GM12878 (cell line): ENCODE data around the gene TYW3. TPM values are rescaled to one million over a fixed set of nuclear protein-coding genes. Genes with fewer than 3 reads are reported as not detected.

Experiments
- ATAC-seq: fragments of 200-7000 bp; cut with Tn5 transposase; 3 replicates; pipeline ENCODE4 v1.9.1; 2020; ENCODE audit warnings: mild to moderate bottlenecking, moderate library complexity
- BruUV-seq: library from RNA; stranded (reverse); fragments of 400-500 nt; replicated peaks from 2 replicates; lab custom pipeline; 2021; lab: Mats Ljungman, UMichigan
- CTCF ChIA-PET: fragments of 300-600 bp; sonication (Branson Sonifier 250); formaldehyde crosslinking; extraction: SDS; loops from one replicate; lab custom pipeline; 2021; ENCODE audit warnings: inconsistent platforms; lab: Yijun Ruan, JAX
- POLR2A ChIA-PET: fragments of 350-600 bp; formaldehyde crosslinking; extraction: SDS; loops from one replicate; lab custom pipeline; 2021; ENCODE audit warnings: inconsistent platforms; lab: Charles Lee
- RAD21 ChIA-PET: fragments of 300-600 bp; sonication (Branson Sonifier 250); formaldehyde crosslinking; loops from one replicate; lab custom pipeline; 2023; ENCODE audit warnings: antibody characterized with exemption; ENCODE audit not compliant: unreplicated experiment; lab: Charles Lee
- SMC1A ChIA-PET: fragments of 300-600 bp; sonication (Branson Sonifier 250); formaldehyde crosslinking; loops from one replicate; lab custom pipeline; 2023; ENCODE audit not compliant: unreplicated experiment, uncharacterized antibody; lab: Charles Lee
- DNase-seq: peaks from one replicate; pipeline ENCODE4 v3.0.0-alpha.2; 2011; ENCODE audit warnings: low read depth, low spot score
- FAIRE-seq: peaks from 3 replicates; lab custom pipeline; 2011; peaks lifted over from hg19 to GRCh38; lab: Jason Lieb, UNC
- H2AFZ ChIP-seq: 2 replicates; pipeline ENCODE4 v1.6.0; 2011; ENCODE audit warnings: low read depth, low read length, control low read depth; ENCODE audit not compliant: control insufficient read depth
- H3K27ac ChIP-seq: 2 replicates; pipeline ENCODE4 v1.5.1; 2011; ENCODE audit warnings: control low read depth; ENCODE audit not compliant: control insufficient read depth, insufficient read depth
- H3K27me3 ChIP-seq, 2 experiments: replicated peaks in 1 of 2; 2 replicates each; pipeline versions ENCODE4 v1.6.0 to v1.6.1; 2011; ENCODE audit warnings: low read length in 1 of 2; ENCODE audit not compliant: control insufficient read depth in 2 of 2, insufficient read depth in 2 of 2
- H3K36me3 ChIP-seq, 2 experiments: 2 replicates each; pipeline ENCODE4 v1.5.1; 2011; ENCODE audit warnings: low read length in 1 of 2; ENCODE audit not compliant: control insufficient read depth in 2 of 2, insufficient read depth in 2 of 2
- H3K4me1 ChIP-seq: 2 replicates; pipeline ENCODE4 v1.6.1; 2011; ENCODE audit warnings: mild to moderate bottlenecking, low read length, moderate library complexity, mixed read lengths; ENCODE audit not compliant: control insufficient read depth, insufficient read depth
- H3K4me2 ChIP-seq: 2 replicates; pipeline ENCODE4 v1.6.0; 2011; ENCODE audit warnings: control low read depth; ENCODE audit not compliant: control insufficient read depth, insufficient read depth
- H3K4me3 ChIP-seq: fragments of 200-600 bp; sonication (generic); 2 replicates; pipeline ENCODE4 v1.5.1; 2016
- H3K79me2 ChIP-seq: 2 replicates; pipeline ENCODE4 v1.6.0; 2011; ENCODE audit warnings: low read length; ENCODE audit not compliant: control insufficient read depth, insufficient read depth
- H3K9ac ChIP-seq: 2 replicates; pipeline ENCODE4 v1.8.0; 2011; ENCODE audit warnings: low read length, control low read depth, mixed read lengths; ENCODE audit not compliant: control insufficient read depth, insufficient read depth
- H3K9me3 ChIP-seq: replicated peaks from 3 replicates; pipeline ENCODE4 v1.5.1; 2011; ENCODE audit warnings: mild to moderate bottlenecking, low read length; ENCODE audit not compliant: control insufficient read depth, insufficient read depth
- H4K20me1 ChIP-seq: 2 replicates; pipeline ENCODE4 v1.6.0; 2011; ENCODE audit not compliant: control insufficient read depth, insufficient read depth
- MEF2B ChIP-seq: fragments of 450-650 bp; IDR thresholded peaks from 2 replicates; pipeline ENCODE4 v1.6.1; 2018; ENCODE audit warnings: mild to moderate bottlenecking, moderate library complexity; ENCODE audit not compliant: partially characterized antibody, poor library complexity, severe bottlenecking
- MYC ChIP-seq: IDR thresholded peaks from 2 replicates; pipeline ENCODE4 v1.6.1; 2011; ENCODE audit warnings: mild to moderate bottlenecking, low read length, moderate library complexity, inconsistent platforms; ENCODE audit not compliant: insufficient read depth, insufficient replicate concordance, insufficient read length, severe bottlenecking
- NFYB ChIP-seq: IDR thresholded peaks from 2 replicates; pipeline ENCODE4 v1.6.1; 2011; ENCODE audit warnings: low read depth, mild to moderate bottlenecking, low read length, improper control_type of control experiment, moderate library complexity; ENCODE audit not compliant: insufficient read depth
- NR2F1 ChIP-seq: fragments of 450-650 bp; conservative IDR thresholded peaks from 2 replicates; pipeline ENCODE4 v1.6.1; 2017; ENCODE audit warnings: mild to moderate bottlenecking
- PML ChIP-seq: IDR thresholded peaks from 2 replicates; pipeline ENCODE4 v1.6.1; 2012; ENCODE audit warnings: low read length, inconsistent platforms
- POU2F2 ChIP-seq: IDR thresholded peaks from 3 replicates; pipeline ENCODE4 v1.6.1; 2011; ENCODE audit warnings: low read depth, mild to moderate bottlenecking, low read length, borderline replicate concordance
- ZNF384 ChIP-seq: IDR thresholded peaks from 2 replicates; pipeline ENCODE4 v1.6.1; 2012; ENCODE audit warnings: low read depth, mild to moderate bottlenecking, low read length, improper control_type of control experiment, borderline replicate concordance
- WGBS: methylation state at CpG from one replicate; pipeline ENCODE4 v1.1.6; 2016; ENCODE audit warnings: low lambda C conversion rate; ENCODE audit not compliant: insufficient replicate concordance, insufficient coverage; ENCODE audit errors: missing lambda C conversion rate; 5-methylcytosine and 5-hydroxymethylcytosine counted together
- in situ Hi-C: fragments of 300-500 bp; cut with MboI; formaldehyde crosslinking; loops from 9 replicates; pipeline ENCODE4 v1.14.3; 2018; ENCODE audit warnings: mixed read lengths
- intact Hi-C: fragments of 100-400 bp; cut with micrococcal nuclease; formaldehyde crosslinking; loops from one replicate; pipeline ENCODE4 v1.14.2; 2022; ENCODE audit not compliant: unreplicated experiment
- polyA plus RNA-seq, 11 experiments: library from polyadenylated mRNA; depleted of rRNA in 4 of 11; unstranded in 6 of 11; stranded (reverse) in 5 of 11; fragments of >200 nt; fragmentation: Nextera tagmentation in 4 of 11; fragmentation: Illumina TruSeq in 1 of 11; extraction: Ambion mirVana in 4 of 11; extraction: Trizol in 1 of 11; gene quantifications; 1 replicate in 1 of 11; 2 replicates in 10 of 11; pipeline versions ENCODE4 v1.2.1 to v1.2.3, GENCODE V29; 2011 to 2016; ENCODE audit warnings: inconsistent platforms in 2 of 11, missing spikeins in 2 of 11, low read depth in 1 of 11
- total RNA-seq, 4 experiments: library from RNA; depleted of rRNA in 3 of 4; stranded (reverse); fragments of >200 nt in 3 of 4; fragmentation: Illumina TruSeq in 1 of 4; extraction: Trizol in 1 of 4; gene quantifications; 2 replicates each; pipeline versions ENCODE4 v1.2.1 to v1.2.3, GENCODE V29; 2013 to 2021
- TF ChIP-seq, protein P1 (sequence below): fragments of 450-650 bp; IDR thresholded peaks from 2 replicates; pipeline ENCODE4 v1.6.1; 2018; ENCODE audit warnings: mild to moderate bottlenecking, low read depth, moderate library complexity; ENCODE audit not compliant: partially characterized antibody
- TF ChIP-seq, protein P2 (sequence below): fragments of 450-650 bp; conservative IDR thresholded peaks from 2 replicates; pipeline ENCODE4 v1.6.1; 2017; ENCODE audit warnings: mild to moderate bottlenecking, moderate library complexity
- TF ChIP-seq, protein P3 (sequence below): fragments of 450-650 bp; IDR thresholded peaks from 2 replicates; pipeline ENCODE4 v1.6.1; 2016; ENCODE audit warnings: mild to moderate bottlenecking, moderate library complexity, borderline replicate concordance
- TF ChIP-seq, protein P4 (sequence below): fragments of 450-650 bp; IDR thresholded peaks from 2 replicates; pipeline ENCODE4 v1.6.1; 2016; ENCODE audit warnings: mild to moderate bottlenecking
- TF ChIP-seq, protein P5 (sequence below): fragments of 450-650 bp; IDR thresholded peaks from 2 replicates; pipeline ENCODE4 v1.6.1; 2014; ENCODE audit warnings: mild to moderate bottlenecking

TYW3 gene
- total and polyA plus RNA-seq, 10 of the 15 experiments (the other 5 are each of a cell fraction or from before 2014, with no cell fraction given): 18.6 to 54.4 (median 32.8) TPM

DNA sequence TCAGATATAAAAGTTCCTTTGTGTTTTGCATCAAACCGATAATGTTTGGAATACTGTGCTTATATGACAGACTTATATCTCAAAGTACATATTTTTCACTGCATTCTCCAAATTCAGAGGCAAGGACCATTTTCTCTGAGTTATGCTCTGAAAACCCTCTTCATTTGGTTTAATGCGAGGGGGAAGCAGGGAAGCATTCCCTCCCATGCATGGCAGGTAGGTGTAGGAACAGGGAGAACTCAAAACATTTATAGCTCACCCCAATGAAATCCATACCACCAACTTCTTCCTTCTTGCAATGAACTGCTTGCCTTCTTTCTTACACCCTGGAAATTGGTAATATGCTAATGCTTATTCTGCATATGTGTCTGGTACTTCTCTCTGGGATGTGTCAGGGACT lies 48.7 kb upstream of the TYW3 start:
- H2AFZ ChIP-seq: no peak overlapping the region
- ChIA-PET POLR2A (no interaction called here), CTCF (no interaction called here), SMC1A (interaction anchor here (2.1 kb wide), 1 partner anchor 49 kb away, joined by 6 read pairs; no protein-coding TSS in a partner anchor), RAD21 (no interaction called here)
- intact Hi-C loops (loop anchor here (5.0 to 10.0 kb wide), 2 partner anchors 107 to 680 kb away; no protein-coding TSS in a partner anchor), in situ Hi-C loops (loop anchor here (10.0 kb wide), 1 partner anchor 840 kb away; no protein-coding TSS in a partner anchor)
- H3K4me2 ChIP-seq: no peak overlapping the region
- ATAC-seq (no peak), FAIRE-seq (no peak), DNase-seq (no peak)
- peaks cover 13% of the 10 kb centered on the region for H3K4me1 ChIP-seq
- H3K36me3 ChIP-seq: no peaks in the 10 kb centered on the region
- no peak overlapping the region for H3K9ac ChIP-seq
- no peak overlapping the region for H3K4me3 ChIP-seq
- H4K20me1 ChIP-seq: no peaks in the 10 kb centered on the region
- no peaks in the 10 kb centered on the region for H3K79me2 ChIP-seq
- no peak overlapping the region for H3K27ac ChIP-seq
- no TSS peak for BruUV-seq
- no peaks in the 10 kb centered on the region; the same call in 2 of the 3 replicates for H3K9me3 ChIP-seq
- 96% methylated on average over 2 of the region's 2 CpGs for WGBS
- no peaks in the 10 kb centered on the region for H3K27me3 ChIP-seq
- TF ChIP-seq NR2F1: no peak
- TF ChIP-seq, protein P1, sequence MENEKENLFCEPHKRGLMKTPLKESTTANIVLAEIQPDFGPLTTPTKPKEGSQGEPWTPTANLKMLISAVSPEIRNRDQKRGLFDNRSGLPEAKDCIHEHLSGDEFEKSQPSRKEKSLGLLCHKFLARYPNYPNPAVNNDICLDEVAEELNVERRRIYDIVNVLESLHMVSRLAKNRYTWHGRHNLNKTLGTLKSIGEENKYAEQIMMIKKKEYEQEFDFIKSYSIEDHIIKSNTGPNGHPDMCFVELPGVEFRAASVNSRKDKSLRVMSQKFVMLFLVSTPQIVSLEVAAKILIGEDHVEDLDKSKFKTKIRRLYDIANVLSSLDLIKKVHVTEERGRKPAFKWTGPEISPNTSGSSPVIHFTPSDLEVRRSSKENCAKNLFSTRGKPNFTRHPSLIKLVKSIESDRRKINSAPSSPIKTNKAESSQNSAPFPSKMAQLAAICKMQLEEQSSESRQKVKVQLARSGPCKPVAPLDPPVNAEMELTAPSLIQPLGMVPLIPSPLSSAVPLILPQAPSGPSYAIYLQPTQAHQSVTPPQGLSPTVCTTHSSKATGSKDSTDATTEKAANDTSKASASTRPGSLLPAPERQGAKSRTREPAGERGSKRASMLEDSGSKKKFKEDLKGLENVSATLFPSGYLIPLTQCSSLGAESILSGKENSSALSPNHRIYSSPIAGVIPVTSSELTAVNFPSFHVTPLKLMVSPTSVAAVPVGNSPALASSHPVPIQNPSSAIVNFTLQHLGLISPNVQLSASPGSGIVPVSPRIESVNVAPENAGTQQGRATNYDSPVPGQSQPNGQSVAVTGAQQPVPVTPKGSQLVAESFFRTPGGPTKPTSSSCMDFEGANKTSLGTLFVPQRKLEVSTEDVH: no peak
- TF ChIP-seq, protein P2, sequence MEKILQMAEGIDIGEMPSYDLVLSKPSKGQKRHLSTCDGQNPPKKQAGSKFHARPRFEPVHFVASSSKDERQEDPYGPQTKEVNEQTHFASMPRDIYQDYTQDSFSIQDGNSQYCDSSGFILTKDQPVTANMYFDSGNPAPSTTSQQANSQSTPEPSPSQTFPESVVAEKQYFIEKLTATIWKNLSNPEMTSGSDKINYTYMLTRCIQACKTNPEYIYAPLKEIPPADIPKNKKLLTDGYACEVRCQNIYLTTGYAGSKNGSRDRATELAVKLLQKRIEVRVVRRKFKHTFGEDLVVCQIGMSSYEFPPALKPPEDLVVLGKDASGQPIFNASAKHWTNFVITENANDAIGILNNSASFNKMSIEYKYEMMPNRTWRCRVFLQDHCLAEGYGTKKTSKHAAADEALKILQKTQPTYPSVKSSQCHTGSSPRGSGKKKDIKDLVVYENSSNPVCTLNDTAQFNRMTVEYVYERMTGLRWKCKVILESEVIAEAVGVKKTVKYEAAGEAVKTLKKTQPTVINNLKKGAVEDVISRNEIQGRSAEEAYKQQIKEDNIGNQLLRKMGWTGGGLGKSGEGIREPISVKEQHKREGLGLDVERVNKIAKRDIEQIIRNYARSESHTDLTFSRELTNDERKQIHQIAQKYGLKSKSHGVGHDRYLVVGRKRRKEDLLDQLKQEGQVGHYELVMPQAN: no peak
- no peak for TF ChIP-seq MEF2B
- no peak for TF ChIP-seq NFYB
- TF ChIP-seq POU2F2: no peak
- TF ChIP-seq MYC: no peak
- TF ChIP-seq PML: no peak
- TF ChIP-seq, protein P3, sequence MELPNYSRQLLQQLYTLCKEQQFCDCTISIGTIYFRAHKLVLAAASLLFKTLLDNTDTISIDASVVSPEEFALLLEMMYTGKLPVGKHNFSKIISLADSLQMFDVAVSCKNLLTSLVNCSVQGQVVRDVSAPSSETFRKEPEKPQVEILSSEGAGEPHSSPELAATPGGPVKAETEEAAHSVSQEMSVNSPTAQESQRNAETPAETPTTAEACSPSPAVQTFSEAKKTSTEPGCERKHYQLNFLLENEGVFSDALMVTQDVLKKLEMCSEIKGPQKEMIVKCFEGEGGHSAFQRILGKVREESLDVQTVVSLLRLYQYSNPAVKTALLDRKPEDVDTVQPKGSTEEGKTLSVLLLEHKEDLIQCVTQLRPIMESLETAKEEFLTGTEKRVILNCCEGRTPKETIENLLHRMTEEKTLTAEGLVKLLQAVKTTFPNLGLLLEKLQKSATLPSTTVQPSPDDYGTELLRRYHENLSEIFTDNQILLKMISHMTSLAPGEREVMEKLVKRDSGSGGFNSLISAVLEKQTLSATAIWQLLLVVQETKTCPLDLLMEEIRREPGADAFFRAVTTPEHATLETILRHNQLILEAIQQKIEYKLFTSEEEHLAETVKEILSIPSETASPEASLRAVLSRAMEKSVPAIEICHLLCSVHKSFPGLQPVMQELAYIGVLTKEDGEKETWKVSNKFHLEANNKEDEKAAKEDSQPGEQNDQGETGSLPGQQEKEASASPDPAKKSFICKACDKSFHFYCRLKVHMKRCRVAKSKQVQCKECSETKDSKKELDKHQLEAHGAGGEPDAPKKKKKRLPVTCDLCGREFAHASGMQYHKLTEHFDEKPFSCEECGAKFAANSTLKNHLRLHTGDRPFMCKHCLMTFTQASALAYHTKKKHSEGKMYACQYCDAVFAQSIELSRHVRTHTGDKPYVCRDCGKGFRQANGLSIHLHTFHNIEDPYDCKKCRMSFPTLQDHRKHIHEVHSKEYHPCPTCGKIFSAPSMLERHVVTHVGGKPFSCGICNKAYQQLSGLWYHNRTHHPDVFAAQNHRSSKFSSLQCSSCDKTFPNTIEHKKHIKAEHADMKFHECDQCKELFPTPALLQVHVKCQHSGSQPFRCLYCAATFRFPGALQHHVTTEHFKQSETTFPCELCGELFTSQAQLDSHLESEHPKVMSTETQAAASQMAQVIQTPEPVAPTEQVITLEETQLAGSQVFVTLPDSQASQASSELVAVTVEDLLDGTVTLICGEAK: no peak
- TF ChIP-seq, protein P4, sequence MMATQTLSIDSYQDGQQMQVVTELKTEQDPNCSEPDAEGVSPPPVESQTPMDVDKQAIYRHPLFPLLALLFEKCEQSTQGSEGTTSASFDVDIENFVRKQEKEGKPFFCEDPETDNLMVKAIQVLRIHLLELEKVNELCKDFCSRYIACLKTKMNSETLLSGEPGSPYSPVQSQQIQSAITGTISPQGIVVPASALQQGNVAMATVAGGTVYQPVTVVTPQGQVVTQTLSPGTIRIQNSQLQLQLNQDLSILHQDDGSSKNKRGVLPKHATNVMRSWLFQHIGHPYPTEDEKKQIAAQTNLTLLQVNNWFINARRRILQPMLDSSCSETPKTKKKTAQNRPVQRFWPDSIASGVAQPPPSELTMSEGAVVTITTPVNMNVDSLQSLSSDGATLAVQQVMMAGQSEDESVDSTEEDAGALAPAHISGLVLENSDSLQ: no peak
- TF ChIP-seq ZNF384: no peak
- TF ChIP-seq, protein P5, sequence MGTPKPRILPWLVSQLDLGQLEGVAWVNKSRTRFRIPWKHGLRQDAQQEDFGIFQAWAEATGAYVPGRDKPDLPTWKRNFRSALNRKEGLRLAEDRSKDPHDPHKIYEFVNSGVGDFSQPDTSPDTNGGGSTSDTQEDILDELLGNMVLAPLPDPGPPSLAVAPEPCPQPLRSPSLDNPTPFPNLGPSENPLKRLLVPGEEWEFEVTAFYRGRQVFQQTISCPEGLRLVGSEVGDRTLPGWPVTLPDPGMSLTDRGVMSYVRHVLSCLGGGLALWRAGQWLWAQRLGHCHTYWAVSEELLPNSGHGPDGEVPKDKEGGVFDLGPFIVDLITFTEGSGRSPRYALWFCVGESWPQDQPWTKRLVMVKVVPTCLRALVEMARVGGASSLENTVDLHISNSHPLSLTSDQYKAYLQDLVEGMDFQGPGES: no peak
